Glutamatergic neuron (in vitro differentiated cells): Measurements from ENCODE around the gene MRTFA. TPM values are rescaled to one million over a fixed set of nuclear protein-coding genes. Genes with fewer than 3 reads are reported as not detected.

Experiments used
- DNase-seq: peaks from one replicate; pipeline ENCODE4 v3.0.0; 2022
- H3K27ac Mint-ChIP-seq: one replicate; pipeline ENCODE4 v1.8.0; 2020; ENCODE audit warnings: mild to moderate bottlenecking, mixed read lengths, inconsistent platforms; ENCODE audit not compliant: unreplicated experiment
- H3K27me3 Mint-ChIP-seq: one replicate; pipeline ENCODE4 v1.8.0; 2020; ENCODE audit warnings: mild to moderate bottlenecking, moderate library complexity, mixed read lengths, inconsistent platforms; ENCODE audit not compliant: unreplicated experiment
- H3K36me3 Mint-ChIP-seq: one replicate; pipeline ENCODE4 v1.8.0; 2020; ENCODE audit warnings: mild to moderate bottlenecking, mixed read lengths, inconsistent platforms; ENCODE audit not compliant: unreplicated experiment
- H3K4me1 Mint-ChIP-seq: one replicate; pipeline ENCODE4 v1.8.0; 2020; ENCODE audit warnings: mild to moderate bottlenecking, low read depth, mixed read lengths, inconsistent platforms; ENCODE audit not compliant: unreplicated experiment
- H3K4me3 Mint-ChIP-seq: one replicate; pipeline ENCODE4 v1.8.0; 2020; ENCODE audit warnings: mild to moderate bottlenecking, mixed read lengths, inconsistent platforms; ENCODE audit not compliant: unreplicated experiment
- H3K9me3 Mint-ChIP-seq: one replicate; pipeline ENCODE4 v1.8.0; 2020; ENCODE audit warnings: mild to moderate bottlenecking, moderate library complexity, mixed read lengths, inconsistent platforms; ENCODE audit not compliant: unreplicated experiment
- CTCF ChIP-seq: fragments of 200-600 bp; sonication (generic); IDR thresholded peaks from one replicate; pipeline ENCODE4 v1.5.0; 2021; ENCODE audit not compliant: partially characterized antibody, unreplicated experiment
- total RNA-seq: library from RNA; stranded (reverse); fragmentation: NEBNext Ultra II Directional; extraction: Animal tissue kit (Norgen Biotek cat#: 25700); gene quantifications from one replicate; pipeline ENCODE4 v1.2.1, GENCODE V29; 2021; ENCODE audit not compliant: unreplicated experiment

The MRTFA gene
- total RNA-seq, 1 donor from 2014 or later, result 91.7 TPM

- no peak for DNase-seq
- Mint-ChIP-seq H3K4me3 (no peak overlapping the region), H3K36me3 (peaks cover 9% of the 10 kb centered on the region), H3K27me3 (peaks cover 5% of the 10 kb centered on the region), H3K4me1 (peaks cover 5% of the 10 kb centered on the region), H3K9me3 (peaks cover 9% of the 10 kb centered on the region), H3K27ac (peak overlapping the region; percentile 59)
- TF ChIP-seq CTCF, result no peak
These were observed 137.9 kb downstream of the MRTFA start for GRCh38 chr22:40498420-40499208.

GRCh38 chr22:40493441-40493840, 143.1 kb downstream of the MRTFA start:
- no peak overlapping the region for H3K27ac Mint-ChIP-seq
- no peak for TF ChIP-seq CTCF
- peaks cover 14% of the 10 kb centered on the region for H3K4me1 Mint-ChIP-seq
- no peak for DNase-seq
- H3K27me3 Mint-ChIP-seq, result no peaks in the 10 kb centered on the region
- peaks cover 1% of the 10 kb centered on the region for H3K9me3 Mint-ChIP-seq
- no peaks in the 10 kb centered on the region for H3K36me3 Mint-ChIP-seq
- H3K4me3 Mint-ChIP-seq, result no peak overlapping the region

- no peak for DNase-seq
These were observed 144.4 kb downstream of the MRTFA start for GRCh38 chr22:40491990-40492631.

GRCh38 chr22:40487663-40488249, 148.8 kb downstream of the MRTFA start:
- Mint-ChIP-seq H3K27ac (no peak overlapping the region), H3K27me3 (peaks cover 1% of the 10 kb centered on the region), H3K9me3 (no peaks in the 10 kb centered on the region)

More at GRCh38 chr22:40491990-40492631, 144.4 kb downstream of the MRTFA start:
- H3K27me3 Mint-ChIP-seq, result no peaks in the 10 kb centered on the region
- H3K9me3 Mint-ChIP-seq, result peaks cover 1% of the 10 kb centered on the region
- H3K4me1 Mint-ChIP-seq, result peaks cover 13% of the 10 kb centered on the region
- no peak overlapping the region for H3K4me3 Mint-ChIP-seq
- peak overlapping the region; percentile 24 for H3K27ac Mint-ChIP-seq
- TF ChIP-seq CTCF, result no peak
- no peaks in the 10 kb centered on the region for H3K36me3 Mint-ChIP-seq

More at GRCh38 chr22:40487663-40488249, 148.8 kb downstream of the MRTFA start:
- Mint-ChIP-seq H3K4me3 (no peak overlapping the region), H3K4me1 (peaks cover 21% of the 10 kb centered on the region), H3K36me3 (no peaks in the 10 kb centered on the region)
- no peak for DNase-seq
- peak; percentile 64 for TF ChIP-seq CTCF
